Neural cell (in vitro differentiated cells): Measurements from ENCODE around the gene DOK7.

Source experiments
- EZH2 ChIP-seq: fragments of 200-600, 300-800 bp; shearing (Covaris generic), sonication (generic); IDR thresholded peaks from 2 replicates; pipeline ENCODE4 v1.6.1; 2014; ENCODE audit warnings: antibody characterized with exemption, low read length, borderline replicate concordance, mild to moderate bottlenecking; ENCODE audit not compliant: insufficient read depth, poor library complexity, severe bottlenecking
- POLR2AphosphoS5 ChIP-seq: IDR thresholded peaks from 2 replicates; pipeline ENCODE4 v1.6.1; 2012
- REST ChIP-seq: IDR thresholded peaks from 2 replicates; pipeline ENCODE4 v1.6.1; 2012; ENCODE audit warnings: borderline replicate concordance
- TAF1 ChIP-seq: IDR thresholded peaks from 2 replicates; pipeline ENCODE4 v1.6.1; 2012; ENCODE audit warnings: low read depth
- TF ChIP-seq, protein P1 (sequence below): fragments of 450-650 bp; IDR thresholded peaks from 2 replicates; pipeline ENCODE4 v1.5.1; 2014; ENCODE audit warnings: antibody characterized with exemption, mild to moderate bottlenecking, moderate library complexity; ENCODE audit not compliant: poor library complexity, severe bottlenecking

- TF ChIP-seq TAF1, result no peak
- no peak for TF ChIP-seq REST
- TF ChIP-seq, protein P1, sequence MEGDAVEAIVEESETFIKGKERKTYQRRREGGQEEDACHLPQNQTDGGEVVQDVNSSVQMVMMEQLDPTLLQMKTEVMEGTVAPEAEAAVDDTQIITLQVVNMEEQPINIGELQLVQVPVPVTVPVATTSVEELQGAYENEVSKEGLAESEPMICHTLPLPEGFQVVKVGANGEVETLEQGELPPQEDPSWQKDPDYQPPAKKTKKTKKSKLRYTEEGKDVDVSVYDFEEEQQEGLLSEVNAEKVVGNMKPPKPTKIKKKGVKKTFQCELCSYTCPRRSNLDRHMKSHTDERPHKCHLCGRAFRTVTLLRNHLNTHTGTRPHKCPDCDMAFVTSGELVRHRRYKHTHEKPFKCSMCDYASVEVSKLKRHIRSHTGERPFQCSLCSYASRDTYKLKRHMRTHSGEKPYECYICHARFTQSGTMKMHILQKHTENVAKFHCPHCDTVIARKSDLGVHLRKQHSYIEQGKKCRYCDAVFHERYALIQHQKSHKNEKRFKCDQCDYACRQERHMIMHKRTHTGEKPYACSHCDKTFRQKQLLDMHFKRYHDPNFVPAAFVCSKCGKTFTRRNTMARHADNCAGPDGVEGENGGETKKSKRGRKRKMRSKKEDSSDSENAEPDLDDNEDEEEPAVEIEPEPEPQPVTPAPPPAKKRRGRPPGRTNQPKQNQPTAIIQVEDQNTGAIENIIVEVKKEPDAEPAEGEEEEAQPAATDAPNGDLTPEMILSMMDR, result no peak
- TF ChIP-seq POLR2AphosphoS5, result no peak
- no peak for TF ChIP-seq EZH2
Observed at GRCh38 chr4:3423406-3423805, 39.7 kb upstream of the DOK7 start.
